ENCODE data around the gene SORCS1. TPM values are rescaled to one million over a fixed set of nuclear protein-coding genes. Genes with fewer than 3 reads are reported as not detected.

SORCS1 gene
- total and polyA plus RNA-seq, 2 of the 8 experiments (the other 6 are each of a cell fraction or from before 2014, with no cell fraction given): 4.1 to 4.6 TPM

GRCh38 chr10:106571192-106571946 lies 593.1 kb downstream of the SORCS1 start:
- Histone ChIP-seq H3K4me3 (ENCODE audit: extremely low read depth in 1 of 4, insufficient read depth in 2 of 4, low read depth in 3 of 4, low read length in 4 of 4) (no peak overlapping the region), H3K56ac (replicated peaks; ENCODE audit: insufficient read length, low read depth, low read length) (no peak overlapping the region), H2BK120ac (replicated peaks; ENCODE audit: low read depth, low read length) (no peak overlapping the region), H3K79me1 (ENCODE audit: low read depth, low read length) (no peaks in the 10 kb centered on the region), H2BK5ac (ENCODE audit: low read depth, low read length) (no peak overlapping the region), H2AFZ (ENCODE audit: low read length) (no peak overlapping the region), H2BK12ac (ENCODE audit: low read depth, low read length) (no peak overlapping the region), H3K79me2 (ENCODE audit: control insufficient read depth in 1 of 2, insufficient read depth in 2 of 2, low read length in 2 of 2) (no peaks in the 10 kb centered on the region), H4K8ac (ENCODE audit: extremely low read depth, insufficient read depth, low read length) (no peak overlapping the region), H3K4ac (replicated peaks; ENCODE audit: insufficient read length, low read depth, low read length) (no peak overlapping the region), H3K14ac (ENCODE audit: insufficient read length) (no peak overlapping the region), H3K18ac (ENCODE audit: extremely low read depth, low read length) (no peak overlapping the region), H2BK15ac (ENCODE audit: low read length) (no peak overlapping the region), H2AK5ac (ENCODE audit: low read depth, low read length) (no peak overlapping the region), H3K9me3 (ENCODE audit: insufficient read depth in 2 of 2, low read depth in 1 of 2, low read length in 1 of 2) (no peaks in the 10 kb centered on the region), H2BK20ac (ENCODE audit: low read length) (no peak overlapping the region), H3K4me1 (replicated peaks in 1 of 4; ENCODE audit: control insufficient read depth in 3 of 4, insufficient read depth in 4 of 4, low read length in 3 of 4) (peaks cover 0 to 2% (median under 1%) of the 10 kb centered on the region in 4 experiments; a peak in 1 of 7 replicates), H3K27ac (ENCODE audit: low read depth, low read length) (no peak overlapping the region), H3K23ac (ENCODE audit: insufficient read length) (no peak overlapping the region), H4K20me1 (replicated peaks in 1 of 2; ENCODE audit: control insufficient read depth in 1 of 2, insufficient read depth in 2 of 2, low read length in 2 of 2) (no peaks in the 10 kb centered on the region), H4K5ac (ENCODE audit: insufficient read length, low read depth, low read length) (no peak overlapping the region), H3K23me2 (ENCODE audit: low read depth, low read length) (no peaks in the 10 kb centered on the region), H3K4me2 (ENCODE audit: insufficient read depth in 1 of 2, low read depth in 2 of 2, low read length in 2 of 2) (no peak overlapping the region), H3K36me3 (ENCODE audit: control insufficient read depth in 2 of 4, insufficient read depth in 4 of 4, low read length in 3 of 4) (no peaks in the 10 kb centered on the region), H4K91ac (replicated peaks; ENCODE audit: insufficient read length, low read length) (no peak overlapping the region), H3K27me3 (replicated peaks in 1 of 4; ENCODE audit: control insufficient read depth in 3 of 4, extremely low read depth in 1 of 4, insufficient read depth in 3 of 4, low read length in 3 of 4) (no peaks in the 10 kb centered on the region), H3K9ac (replicated peaks in 1 of 4; ENCODE audit: extremely low read depth in 1 of 4, low read depth in 3 of 4, low read length in 3 of 4) (no peak overlapping the region)
- TF ChIP-seq CTCF (IDR thresholded peaks at IDR 0.05; ENCODE audit: control extremely low read depth in 1 of 3, insufficient read depth in 1 of 3, low read depth in 1 of 3, low read length in 3 of 3): peak in 2 of 3 experiments; percentile 55 to 57; a peak in 3 of 4 replicates
- TF ChIP-seq POU5F1 (IDR thresholded peaks at IDR 0.05; ENCODE audit: low read depth, low read length): no peak
- peak; percentile 62 to 67 for TF ChIP-seq RAD21 (IDR thresholded peaks at IDR 0.05 in 1 of 2, conservative IDR thresholded peaks at IDR 0.05 in 1 of 2; ENCODE audit: low read depth in 2 of 2, low read length in 2 of 2)
- FAIRE-seq (peak; percentile 58), DNase-seq (ENCODE audit: low read depth in 1 of 2, low spot score in 2 of 2) (no peak)
- CTCF ChIA-PET (ENCODE audit: partially characterized antibody): interaction anchor here (0.6 to 3.6 kb wide), 27 partner anchors 11 to 232 kb away, joined by 3 to 38 read pairs (median 3); no protein-coding TSS in a partner anchor
- 75% methylated on average over 5 of the region's 5 CpGs; no CpG with 5 or more reads in 1 of the 2 experiments for WGBS, 2 experiments (ENCODE audit: extremely low coverage in 1 of 2, insufficient coverage in 1 of 2, insufficient read length in 1 of 2, insufficient replicate concordance in 2 of 2, low coverage in 1 of 2, low lambda C conversion rate in 2 of 2, missing lambda C conversion rate in 1 of 2)
- POLR2A ChIA-PET (ENCODE audit: partially characterized antibody): interaction anchor here (1.2 kb wide), 1 partner anchor 12 kb away, joined by 3 read pairs; no protein-coding TSS in a partner anchor
